ENCODE measurements around the gene LGALS13.

Gene LGALS13
- 0 to 0.04 reads per million in 2 donors for total RNA-seq

GRCh38 chr19:39602224-39602623 is at the start of gene LGALS13:
Gene LGALS13, plus strand, starts transcription at chr19:39602524. Its CDS starts 45 bp downstream, at chr19:39602569.
- DNase-seq = no peak

GRCh38 chr19:39553082-39553652 is 49.2 kb upstream of the LGALS13 start:
- DNase-seq = no peak

- DNase-seq = no peak
Observed at GRCh38 chr19:39554701-39555311, 47.5 kb upstream of the LGALS13 start.

- no peak for DNase-seq
Observed at GRCh38 chr19:39555883-39556282, 46.4 kb upstream of the LGALS13 start.

GRCh38 chr19:39557811-39558623 is 44.3 kb upstream of the LGALS13 start:
- DNase-seq = no peak

- DNase-seq = no peak
Observed at GRCh38 chr19:39558624-39559117, 43.7 kb upstream of the LGALS13 start.

GRCh38 chr19:39563408-39563807 is 38.9 kb upstream of the LGALS13 start:
- no peak for DNase-seq

GRCh38 chr19:39566064-39566463 is 36.3 kb upstream of the LGALS13 start:
- DNase-seq = no peak

GRCh38 chr19:39568604-39569003 is 33.7 kb upstream of the LGALS13 start:
- DNase-seq = no peak

- no peak for DNase-seq
Observed at GRCh38 chr19:39582442-39582841, 19.9 kb upstream of the LGALS13 start.

- no peak for DNase-seq
Observed at GRCh38 chr19:39582891-39583625, 19.3 kb upstream of the LGALS13 start.

GRCh38 chr19:39587496-39587895 is 14.8 kb upstream of the LGALS13 start:
- DNase-seq = no peak

- no peak for DNase-seq
Observed at GRCh38 chr19:39588066-39588465, 14.3 kb upstream of the LGALS13 start.

GRCh38 chr19:39590265-39590664 is 12.1 kb upstream of the LGALS13 start:
- DNase-seq = no peak

- DNase-seq = no peak
Observed at GRCh38 chr19:39592381-39592780, 9.9 kb upstream of the LGALS13 start.

- DNase-seq = no peak
Observed at GRCh38 chr19:39595950-39596349, 6.4 kb upstream of the LGALS13 start.

GRCh38 chr19:39596911-39597310 is 5.4 kb upstream of the LGALS13 start:
- no peak for DNase-seq

GRCh38 chr19:39599116-39599515 is 3.2 kb upstream of the LGALS13 start:
- no peak for DNase-seq

- no peak for DNase-seq
Observed at GRCh38 chr19:39603825-39604224, 1.5 kb downstream of the LGALS13 start.

GRCh38 chr19:39607021-39607420 is 4.7 kb downstream of the LGALS13 start:
- no peak for DNase-seq

- DNase-seq = no peak
Observed at GRCh38 chr19:39607561-39607960, 5.2 kb downstream of the LGALS13 start.

- DNase-seq = no peak
Observed at GRCh38 chr19:39613597-39613996, 11.3 kb downstream of the LGALS13 start.

GRCh38 chr19:39617745-39618144 is 15.4 kb downstream of the LGALS13 start:
- no peak for DNase-seq

Measured in activated gamma-delta T cell (primary cell).